Measurements from ENCODE around the gene THUMPD1. TPM values are rescaled to one million over a fixed set of nuclear protein-coding genes. Genes with fewer than 3 reads are reported as not detected.

Gene THUMPD1
- total RNA-seq, 4 donors from 2014 or later, result 76.7 to 107 (median 82.1) TPM

GRCh38 chr16:20749474-20749873 is 7.9 kb upstream of the THUMPD1 start:
- Histone ChIP-seq H3K9me3 (no peaks in the 10 kb centered on the region), H3K36me3 (no peaks in the 10 kb centered on the region), H3K27ac (no peak overlapping the region), H3K27me3 (no peaks in the 10 kb centered on the region), H3K4me3 (replicated peaks in 1 of 3) (no peak overlapping the region), H3K4me1 (no peaks in the 10 kb centered on the region)
- TF ChIP-seq POLR2A (IDR thresholded peaks at IDR 0.05) (no peak), CTCF (IDR thresholded peaks at IDR 0.05) (no peak)
- DNase-seq, result no peak
- 88 to 100% methylated on average over 1 of the region's 1 CpG for WGBS, 2 donors
- intact Hi-C loops (cut with DNase I), result no loop called here

- Histone ChIP-seq H3K4me1 (peaks cover 0 to under 1% of the 10 kb centered on the region in 2 donors), H3K4me3 (replicated peaks in 1 of 3) (no peak overlapping the region), H3K27ac (no peak overlapping the region), H3K27me3 (no peaks in the 10 kb centered on the region), H3K36me3 (no peaks in the 10 kb centered on the region), H3K9me3 (no peaks in the 10 kb centered on the region)
- intact Hi-C loops (cut with DNase I), result no loop called here
- WGBS, 2 donors, result 86 to 90% methylated on average over 4 of the region's 4 CpGs
- DNase-seq, result no peak
- TF ChIP-seq POLR2A (IDR thresholded peaks at IDR 0.05) (no peak), CTCF (IDR thresholded peaks at IDR 0.05) (no peak)
Observed at GRCh38 chr16:20747030-20747816, 5.6 kb upstream of the THUMPD1 start.

- intact Hi-C loops (cut with DNase I), result no loop called here
- peaks cover 0 to 4% of the 10 kb centered on the region in 2 donors for H3K4me1 ChIP-seq
- no peak for DNase-seq
- H3K36me3 ChIP-seq, result no peaks in the 10 kb centered on the region
- 95 to 97% methylated on average over 3 of the region's 3 CpGs for WGBS, 2 donors
- H3K27me3 ChIP-seq, result no peaks in the 10 kb centered on the region
- TF ChIP-seq POLR2A (IDR thresholded peaks at IDR 0.05), result no peak
- no peak for TF ChIP-seq CTCF (IDR thresholded peaks at IDR 0.05)
- H3K27ac ChIP-seq, result no peak overlapping the region
- no peak overlapping the region for H3K4me3 ChIP-seq (replicated peaks in 1 of 3)
- no peaks in the 10 kb centered on the region for H3K9me3 ChIP-seq
Observed at GRCh38 chr16:20746461-20746860, 4.8 kb upstream of the THUMPD1 start.

- TF ChIP-seq CTCF (IDR thresholded peaks at IDR 0.05) (no peak), POLR2A (IDR thresholded peaks at IDR 0.05) (no peak)
- peaks cover 6 to 9% of the 10 kb centered on the region in 2 donors for H3K4me1 ChIP-seq
- no peak for DNase-seq
Observed at GRCh38 chr16:20744922-20745440, 3.4 kb upstream of the THUMPD1 start.

GRCh38 chr16:20743591-20743990 is 2.0 kb upstream of the THUMPD1 start:
- no peaks in the 10 kb centered on the region for H3K9me3 ChIP-seq
- peaks cover 9 to 18% of the 10 kb centered on the region in 2 donors for H3K4me1 ChIP-seq
- no peak overlapping the region for H3K27ac ChIP-seq
- DNase-seq, result no peak
- no peak overlapping the region for H3K4me3 ChIP-seq (replicated peaks in 1 of 3)
- TF ChIP-seq POLR2A (IDR thresholded peaks at IDR 0.05) (no peak), CTCF (IDR thresholded peaks at IDR 0.05) (no peak)
- intact Hi-C loops (cut with DNase I), result no loop called here
- no peaks in the 10 kb centered on the region for H3K27me3 ChIP-seq
- H3K36me3 ChIP-seq, result peaks cover 0 to 3% of the 10 kb centered on the region in 2 donors

More at GRCh38 chr16:20744922-20745440, 3.4 kb upstream of the THUMPD1 start:
- WGBS, 2 donors, result 64 to 66% methylated on average over 7 of the region's 7 CpGs
- Histone ChIP-seq H3K4me3 (replicated peaks in 1 of 3) (no peak overlapping the region), H3K36me3 (no peaks in the 10 kb centered on the region), H3K27ac (no peak overlapping the region), H3K9me3 (no peaks in the 10 kb centered on the region), H3K27me3 (no peaks in the 10 kb centered on the region)
- intact Hi-C loops (cut with DNase I), result no loop called here

All from thyroid gland (tissue), 4 donors.